Urothelium cell line (cell line): Measurements from ENCODE around the gene SLC47A2.
"Not testable (repeated sequence)": the region's sequence is repeated elsewhere in the genome, so short reads cannot be mapped to it uniquely, and the experiment has no call there.

Source experiments
- DNase-seq: peaks from one replicate; pipeline ENCODE4 v3.0.0; 2011; ENCODE audit warnings: low spot score, mixed read lengths
- FAIRE-seq: peaks from 2 replicates; lab custom pipeline; 2011; peaks lifted over from hg19 to GRCh38; lab: Jason Lieb, UNC

The SLC47A2 gene, protein sequence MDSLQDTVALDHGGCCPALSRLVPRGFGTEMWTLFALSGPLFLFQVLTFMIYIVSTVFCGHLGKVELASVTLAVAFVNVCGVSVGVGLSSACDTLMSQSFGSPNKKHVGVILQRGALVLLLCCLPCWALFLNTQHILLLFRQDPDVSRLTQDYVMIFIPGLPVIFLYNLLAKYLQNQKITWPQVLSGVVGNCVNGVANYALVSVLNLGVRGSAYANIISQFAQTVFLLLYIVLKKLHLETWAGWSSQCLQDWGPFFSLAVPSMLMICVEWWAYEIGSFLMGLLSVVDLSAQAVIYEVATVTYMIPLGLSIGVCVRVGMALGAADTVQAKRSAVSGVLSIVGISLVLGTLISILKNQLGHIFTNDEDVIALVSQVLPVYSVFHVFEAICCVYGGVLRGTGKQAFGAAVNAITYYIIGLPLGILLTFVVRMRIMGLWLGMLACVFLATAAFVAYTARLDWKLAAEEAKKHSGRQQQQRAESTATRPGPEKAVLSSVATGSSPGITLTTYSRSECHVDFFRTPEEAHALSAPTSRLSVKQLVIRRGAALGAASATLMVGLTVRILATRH

DNA sequence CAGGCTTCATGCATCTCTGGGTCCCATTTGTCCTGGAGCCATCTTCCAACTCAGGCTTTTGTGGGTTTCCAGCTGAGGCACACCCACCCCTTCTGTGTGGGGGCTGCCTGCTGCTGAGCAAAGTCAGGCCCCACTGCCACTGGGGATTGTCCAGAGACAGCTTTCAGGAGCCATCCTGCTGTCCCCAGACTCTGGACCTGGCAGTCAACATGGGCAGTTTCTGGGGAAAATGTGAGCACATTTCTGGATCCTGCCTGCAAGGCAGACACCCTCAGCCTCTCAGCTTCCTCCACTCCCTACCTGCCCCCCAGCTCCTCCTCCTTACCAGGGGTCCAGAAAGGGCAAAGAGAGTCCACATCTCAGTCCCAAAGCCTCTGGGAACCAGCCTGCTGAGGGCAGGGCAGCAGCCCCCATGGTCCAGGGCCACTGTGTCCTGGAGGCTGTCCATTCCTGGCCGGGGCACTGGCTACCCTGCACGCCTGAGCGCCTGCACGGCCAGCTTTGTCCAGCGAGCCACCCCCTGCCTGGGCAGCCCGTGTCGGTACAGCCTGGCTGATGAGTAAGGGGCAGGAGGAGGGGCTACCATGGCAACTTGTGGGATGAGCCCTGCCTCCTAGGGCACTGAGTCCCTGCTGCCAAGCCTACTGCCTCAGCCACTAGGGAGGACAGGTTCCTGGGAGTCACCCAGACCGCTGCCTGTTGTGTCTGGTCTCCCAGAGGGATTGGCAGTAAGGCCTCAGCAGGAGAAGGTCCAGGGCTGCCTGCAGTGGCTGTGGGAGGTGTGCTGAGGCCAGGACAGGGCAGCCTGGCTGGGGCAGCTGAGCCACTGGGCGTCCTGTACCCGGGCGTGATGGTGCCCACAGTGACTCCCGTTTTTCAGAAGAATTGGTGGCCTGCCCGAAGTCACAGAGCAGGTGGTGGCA, at the start of gene SLC47A2:
Gene SLC47A2, minus strand, starts transcription at position 477 of the 923 bp plus-strand sequence. Its CDS starts 29 bp downstream, at position 448.
- FAIRE-seq: no peak
- no peak for DNase-seq

DNA sequence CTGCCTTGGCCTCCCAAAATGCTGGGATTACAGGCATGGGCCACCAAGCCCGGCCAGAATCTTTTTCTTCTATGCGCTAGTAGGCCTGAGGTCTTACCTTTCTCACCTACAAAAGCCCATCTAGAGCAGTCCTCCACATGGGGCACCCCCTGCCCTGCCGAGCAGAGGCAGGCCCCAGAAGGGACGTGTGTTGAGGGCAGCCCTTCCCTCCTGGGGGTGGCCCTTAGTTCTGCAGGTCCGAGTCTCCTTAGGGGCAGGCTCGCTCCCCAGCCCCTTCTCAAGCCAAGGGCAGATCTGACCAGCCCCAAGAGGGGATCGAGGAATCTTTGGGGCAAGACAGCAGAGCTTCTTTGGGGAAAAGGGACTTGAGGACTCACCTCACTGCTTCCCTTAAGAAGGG, 49.6 kb upstream of the SLC47A2 start:
- no peak for FAIRE-seq
- DNase-seq: no peak

DNA sequence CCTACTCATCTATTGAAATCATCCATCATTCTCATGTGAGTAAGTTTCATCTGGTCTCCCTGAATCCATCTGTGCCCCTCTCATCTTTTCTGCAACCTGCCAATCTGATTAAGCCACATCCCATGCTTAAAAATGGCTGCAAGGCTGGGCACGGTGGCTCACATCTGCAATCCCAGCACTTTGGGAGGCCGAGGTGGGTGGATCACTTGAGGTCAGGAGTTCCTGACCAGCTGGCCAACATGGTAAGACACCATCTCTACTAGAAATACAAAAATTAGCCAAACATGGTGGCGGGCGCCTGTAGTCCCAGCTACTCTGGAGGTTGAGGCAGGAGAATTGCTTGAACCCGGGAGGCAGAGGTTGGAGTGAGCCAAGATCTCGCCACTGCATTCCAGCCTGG, 47.6 kb upstream of the SLC47A2 start:
- DNase-seq, FAIRE-seq: not testable (repeated sequence)

DNA sequence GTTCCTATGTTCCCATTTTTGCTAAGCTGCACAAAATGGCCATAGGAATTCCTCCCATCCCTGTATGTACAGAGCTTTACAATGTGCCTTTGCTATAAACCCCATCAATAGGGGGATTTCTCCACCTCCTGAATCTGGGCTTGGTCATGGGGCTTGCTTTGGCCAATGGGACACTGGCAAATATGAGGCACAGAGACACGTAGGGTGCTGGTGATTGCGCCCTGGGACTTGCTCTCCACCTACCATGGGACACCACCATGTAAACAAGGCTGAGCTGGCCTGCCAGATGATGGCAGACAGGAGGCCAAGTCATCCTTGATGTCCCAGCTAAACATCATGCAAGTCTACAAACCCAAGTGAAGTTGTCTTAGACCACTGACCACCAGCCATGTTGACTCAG, 47.0 kb upstream of the SLC47A2 start:
- FAIRE-seq (peak; percentile 20), DNase-seq (no peak)

DNA sequence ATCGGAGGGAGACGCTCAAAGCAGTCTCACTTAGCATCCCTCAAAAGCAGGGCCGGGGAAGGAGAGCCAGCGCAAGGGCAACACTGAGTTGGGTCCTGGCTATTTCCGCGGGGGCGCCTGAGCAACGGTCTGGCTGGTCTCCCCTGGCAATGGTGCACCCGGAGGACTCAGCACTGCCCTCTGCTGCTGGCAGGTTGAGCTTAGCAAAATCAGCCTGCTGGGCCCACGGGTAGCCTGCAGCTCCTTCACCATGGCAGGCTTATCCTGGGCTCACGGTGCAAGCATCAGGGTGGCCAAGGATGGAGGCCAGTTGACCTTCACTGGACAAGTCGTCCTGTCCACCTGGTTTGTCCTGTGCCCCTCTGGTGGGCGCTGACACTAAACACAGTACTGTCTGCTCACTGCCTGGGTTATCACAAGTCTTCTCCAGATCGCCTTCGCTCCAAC, 46.2 kb upstream of the SLC47A2 start:
- DNase-seq (peak; percentile 84), FAIRE-seq (peak; percentile 84)

DNA sequence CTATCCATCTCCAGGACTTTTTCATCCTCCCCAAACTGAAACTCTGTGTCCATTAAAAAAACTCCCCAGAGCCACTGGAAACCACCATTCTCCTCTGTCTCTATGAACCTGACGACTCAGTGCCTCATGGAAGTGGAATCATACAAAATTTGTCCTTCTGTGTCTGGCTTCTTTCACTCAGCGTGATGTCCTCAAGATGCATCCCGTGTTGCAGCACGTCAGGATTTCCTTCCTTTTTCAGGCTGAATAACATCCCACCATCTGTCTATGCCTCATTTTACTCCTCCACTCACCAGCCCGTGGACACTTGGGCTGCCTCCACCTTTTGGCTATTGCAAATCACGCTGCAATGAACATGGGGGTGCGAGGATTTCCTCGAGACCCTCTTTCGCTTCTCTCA, 44.4 kb upstream of the SLC47A2 start:
- DNase-seq (no peak), FAIRE-seq (no peak)

DNA sequence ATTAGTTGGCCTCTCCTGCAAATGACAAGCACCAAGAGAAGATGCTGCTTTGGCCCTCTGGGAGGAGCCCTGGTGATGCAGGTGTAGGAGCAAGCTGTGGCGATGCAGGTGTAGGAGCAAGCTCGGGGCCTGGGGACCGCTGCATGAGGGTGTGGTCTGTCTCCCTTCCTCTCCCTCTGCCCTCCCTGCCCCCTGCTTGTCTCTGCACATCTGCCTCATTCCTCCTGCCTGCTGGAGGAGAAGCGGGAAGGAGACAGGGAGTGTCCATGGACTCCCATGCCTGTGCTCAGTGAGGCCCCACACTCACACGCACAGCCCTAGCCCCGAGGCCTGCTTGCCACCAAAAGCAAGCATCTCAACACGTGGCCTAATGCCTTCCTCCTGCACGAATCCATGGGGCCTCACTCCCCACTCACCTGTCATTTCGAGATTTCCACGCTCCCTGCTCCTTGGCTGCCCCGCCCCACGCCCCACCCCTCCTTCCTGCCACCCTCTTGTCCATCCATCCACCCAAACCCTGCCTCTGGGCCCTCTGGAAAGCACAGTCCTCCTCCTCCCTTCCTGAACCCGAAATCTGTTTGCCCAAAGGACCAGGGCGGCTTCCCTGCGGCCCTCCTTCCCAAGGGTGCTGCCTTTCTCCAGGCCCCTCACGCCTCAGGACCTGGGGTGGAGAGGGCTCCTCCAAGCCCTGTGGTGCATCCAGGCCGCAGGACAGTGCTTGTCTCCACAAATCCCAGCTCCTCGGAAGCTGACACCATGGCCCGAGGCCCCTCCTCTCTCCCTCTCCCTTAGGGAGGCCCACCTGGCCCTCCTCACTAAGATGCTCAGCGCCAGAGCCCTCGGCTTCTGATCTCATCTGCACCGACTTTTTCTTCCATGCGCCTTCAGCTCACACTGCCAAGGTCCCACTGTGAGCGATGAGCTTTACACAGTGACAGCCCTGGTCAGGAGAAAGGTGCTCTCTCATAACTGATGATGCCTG, 43.5 kb upstream of the SLC47A2 start:
- FAIRE-seq: no peak

DNA sequence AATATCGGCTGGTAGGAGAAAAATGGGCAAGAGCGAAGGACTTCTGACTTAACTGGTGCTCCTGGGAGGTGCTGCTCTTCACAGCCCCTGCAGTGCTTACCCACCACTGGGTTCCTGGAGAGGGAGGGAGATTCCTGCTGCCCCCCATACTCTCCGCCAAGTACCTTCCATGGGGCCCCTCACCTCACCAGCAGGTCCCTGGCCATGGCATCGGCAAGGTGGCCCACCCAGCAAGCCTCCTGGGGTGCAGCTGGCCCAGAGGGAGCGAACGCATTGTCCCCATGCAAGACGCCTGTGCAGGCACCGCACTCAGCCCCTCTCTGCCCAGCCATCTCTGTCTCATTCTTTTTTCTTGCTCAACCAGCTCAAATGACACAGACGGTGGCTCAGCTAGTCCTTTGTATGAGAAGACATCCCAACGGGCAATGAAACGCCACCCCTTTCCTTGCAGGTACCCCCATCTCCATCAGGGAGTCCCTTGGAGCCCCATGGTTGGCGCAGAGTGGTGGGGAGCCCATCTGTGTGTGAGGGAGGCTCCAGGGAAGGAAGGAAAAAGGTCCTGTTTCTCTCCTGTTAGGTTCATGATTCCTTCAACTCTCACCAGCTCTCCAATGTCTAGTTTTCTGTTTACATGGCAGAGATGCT, 41.3 kb upstream of the SLC47A2 start:
- no peak for DNase-seq
- FAIRE-seq: no peak

More for the DNA sequence above, 43.5 kb upstream of the SLC47A2 start:
- no peak for DNase-seq

DNA sequence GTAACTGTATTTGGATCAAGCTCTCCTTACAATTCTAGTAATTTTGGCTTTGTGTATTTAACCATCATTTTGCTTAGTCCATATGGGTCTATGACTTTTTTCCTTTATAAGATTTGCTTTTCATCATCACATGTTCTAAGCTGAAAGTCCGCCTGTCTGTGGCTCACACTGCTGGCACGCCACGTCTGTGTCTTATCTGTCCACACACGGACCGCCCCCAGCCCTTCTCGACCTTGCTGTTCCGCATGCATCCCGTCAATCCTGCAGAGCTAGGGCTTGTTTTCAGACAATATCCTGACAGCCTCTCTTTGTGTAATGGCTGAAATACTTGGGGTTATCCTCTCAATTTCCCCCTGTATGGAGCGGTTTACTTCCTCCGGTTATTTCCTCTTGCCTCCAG, 40.2 kb upstream of the SLC47A2 start:
- FAIRE-seq (no peak), DNase-seq (no peak)

DNA sequence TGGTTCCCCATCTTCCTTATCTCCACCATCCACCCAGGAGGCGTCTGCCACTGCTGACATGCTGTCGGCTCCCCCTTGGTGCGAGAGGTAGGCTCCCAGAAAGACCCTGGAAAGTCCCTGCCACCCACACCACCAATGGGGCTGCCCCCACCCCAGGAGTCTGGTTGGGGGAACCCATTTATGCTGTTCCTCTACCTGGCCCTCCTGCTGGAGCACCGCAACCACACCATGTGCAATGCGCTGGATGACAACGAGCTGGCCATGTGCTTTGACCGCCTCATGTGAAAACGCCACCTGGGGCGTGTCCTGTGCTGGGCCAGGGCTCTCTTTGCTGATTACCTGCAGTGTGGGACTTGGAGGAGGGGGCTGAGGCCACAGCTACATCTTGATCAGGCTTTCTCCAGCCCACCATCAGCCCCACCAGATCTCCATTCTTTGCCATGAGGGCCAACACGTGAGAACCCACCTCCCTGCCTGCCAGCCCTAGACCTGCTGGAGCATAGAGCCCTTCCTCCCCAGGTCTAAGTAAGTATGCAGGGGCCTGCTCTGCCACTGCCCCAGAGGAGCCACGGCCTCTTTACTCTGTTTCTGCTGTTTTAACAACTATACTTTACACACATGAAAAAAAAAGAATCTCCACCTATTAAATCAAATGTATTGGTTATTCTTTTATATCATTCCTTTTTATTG, 39.6 kb upstream of the SLC47A2 start:
- no peak for FAIRE-seq
- DNase-seq: no peak

DNA sequence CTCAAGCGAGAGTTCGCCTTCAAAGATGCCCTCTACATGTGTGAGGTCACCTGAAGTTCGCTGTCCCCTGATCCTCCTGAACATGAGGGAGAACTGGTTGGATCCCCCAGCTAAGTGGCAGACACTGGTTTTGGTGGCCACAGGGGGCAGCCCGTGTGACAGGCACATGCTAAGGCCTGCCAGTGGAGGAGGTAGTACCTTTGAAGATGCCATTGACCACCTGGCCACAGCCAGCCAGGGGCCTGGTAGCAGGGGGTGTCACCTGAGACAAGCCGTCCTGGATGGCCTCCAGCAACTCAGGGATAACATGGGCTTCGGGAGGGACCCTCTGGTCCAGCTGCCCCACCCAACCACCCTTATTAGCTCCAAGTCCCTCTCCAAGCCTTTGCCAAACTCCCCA, 39.0 kb upstream of the SLC47A2 start:
- FAIRE-seq (no peak), DNase-seq (no peak)

DNA sequence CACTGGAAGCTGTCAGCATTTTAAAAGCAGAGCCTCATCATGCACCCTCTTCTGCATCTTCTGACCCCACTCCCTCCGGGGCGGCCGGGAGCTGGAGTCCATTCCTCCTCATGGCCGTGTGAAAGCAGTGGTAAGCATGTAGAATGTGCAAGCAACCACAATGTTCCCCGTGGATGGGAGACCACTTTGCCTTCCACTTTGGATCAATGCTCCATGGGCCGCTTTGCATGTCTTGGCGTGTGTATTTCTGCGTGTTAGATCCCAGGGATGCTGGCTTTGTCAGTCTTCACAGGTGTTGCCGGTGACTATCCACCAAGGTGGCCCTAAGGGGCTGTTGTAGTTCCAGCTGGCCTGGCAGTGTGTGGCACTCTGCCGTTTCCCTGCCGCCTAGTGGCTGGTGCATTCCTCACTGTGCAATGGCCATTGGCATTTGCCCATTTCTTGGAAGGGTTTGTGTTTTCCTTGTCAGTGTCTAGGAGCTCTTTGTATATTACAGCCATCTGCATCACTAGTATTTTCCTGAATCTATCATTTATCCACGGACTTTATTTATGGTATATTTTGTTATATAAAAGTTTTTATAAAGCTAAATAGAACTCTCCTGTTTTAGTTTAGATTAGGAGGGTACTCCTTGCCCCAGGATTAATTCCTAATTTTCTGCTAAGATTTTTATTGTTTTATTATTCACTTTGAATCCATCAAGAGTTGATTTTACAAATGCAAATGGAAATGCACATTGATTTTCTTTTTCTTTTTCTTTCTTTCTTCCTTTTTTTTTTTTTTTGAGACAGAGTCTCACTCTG, 37.5 kb upstream of the SLC47A2 start:
- peak; percentile 66 for DNase-seq
- peak; percentile 96 for FAIRE-seq

DNA sequence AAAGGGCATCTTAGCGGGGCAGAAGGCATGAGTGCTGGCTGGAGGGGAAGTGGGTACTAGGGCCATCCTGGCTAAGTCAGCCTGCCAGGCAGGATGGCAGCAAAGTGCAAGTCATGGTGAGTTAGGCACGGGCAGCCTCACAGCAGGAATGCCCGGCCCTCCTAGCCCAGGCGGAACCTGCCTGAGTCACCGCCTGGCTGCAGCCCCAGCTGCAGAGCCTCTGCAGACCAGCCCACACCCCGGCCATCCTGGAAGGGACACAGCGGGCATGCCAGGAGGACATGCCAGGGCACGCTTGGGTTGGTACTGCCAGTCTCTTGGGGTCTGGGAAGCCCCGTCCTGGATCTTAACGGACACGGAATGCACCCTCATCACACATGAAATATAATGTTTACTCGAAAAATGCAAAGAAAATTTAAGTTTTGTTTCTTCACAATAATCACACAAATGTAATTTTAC, 36.7 kb upstream of the SLC47A2 start:
- FAIRE-seq: peak; percentile 97

DNA sequence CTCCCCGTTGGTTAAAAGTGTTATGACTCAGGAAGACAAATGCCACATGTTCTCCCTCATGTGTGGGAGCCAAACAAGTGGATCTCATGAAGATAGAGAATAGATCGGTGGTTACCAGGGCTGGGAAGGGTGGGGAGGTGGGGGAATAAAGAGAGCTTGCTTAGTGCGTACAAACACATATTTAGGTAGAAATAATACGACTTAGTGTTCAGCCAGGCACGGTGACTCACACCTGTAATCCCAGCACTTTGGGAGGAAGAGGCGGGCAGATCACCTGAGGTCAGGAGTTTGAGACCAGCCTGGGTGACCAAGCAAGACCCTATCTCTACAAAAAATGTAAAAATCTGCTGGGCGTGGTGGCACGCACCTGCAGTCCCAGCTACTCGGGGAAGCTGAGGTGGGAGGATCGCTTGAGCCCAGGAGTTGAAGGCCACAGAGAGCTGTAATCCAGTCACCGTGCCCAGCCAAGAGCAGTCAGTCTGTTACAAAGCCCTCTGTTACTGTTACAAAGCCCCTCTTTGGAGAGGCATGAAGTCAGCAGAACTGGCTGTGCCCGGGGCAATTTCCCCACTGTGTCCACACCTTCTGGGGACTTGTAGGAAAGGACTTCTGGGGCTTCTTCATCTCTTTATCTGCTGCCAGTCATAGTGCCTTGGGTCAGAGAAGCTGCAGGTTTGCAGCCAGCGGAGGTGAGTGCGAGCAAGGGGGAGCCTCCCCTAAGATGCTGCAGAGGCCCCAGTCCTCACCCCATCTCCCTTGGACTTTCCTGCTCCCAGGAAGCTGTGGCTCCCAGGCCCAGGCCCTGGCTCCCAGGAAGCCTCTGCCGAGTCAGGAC, 36.0 kb upstream of the SLC47A2 start:
- DNase-seq: no peak
- FAIRE-seq: no peak

More for the DNA sequence above, 36.7 kb upstream of the SLC47A2 start:
- DNase-seq: peak; percentile 94

DNA sequence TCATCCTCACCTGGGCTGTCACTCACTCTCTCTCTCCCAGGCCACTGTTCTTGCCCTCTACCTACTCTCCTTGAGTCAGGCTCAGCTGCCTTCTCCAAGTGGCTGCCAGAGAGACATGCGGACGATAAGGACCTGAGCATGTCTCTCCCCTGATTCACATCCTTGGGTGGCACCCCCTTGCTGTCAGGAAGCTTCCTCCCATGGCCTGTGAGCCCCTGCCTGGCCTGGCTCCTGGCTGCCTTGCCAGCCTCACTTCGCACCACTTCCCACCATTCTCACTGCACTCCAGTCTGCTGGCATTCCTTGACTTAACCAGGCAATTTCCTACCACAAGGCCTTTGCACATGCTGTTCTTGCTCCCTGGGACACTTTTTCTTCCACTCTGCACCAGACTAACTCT, 34.5 kb upstream of the SLC47A2 start:
- FAIRE-seq (no peak), DNase-seq (no peak)

DNA sequence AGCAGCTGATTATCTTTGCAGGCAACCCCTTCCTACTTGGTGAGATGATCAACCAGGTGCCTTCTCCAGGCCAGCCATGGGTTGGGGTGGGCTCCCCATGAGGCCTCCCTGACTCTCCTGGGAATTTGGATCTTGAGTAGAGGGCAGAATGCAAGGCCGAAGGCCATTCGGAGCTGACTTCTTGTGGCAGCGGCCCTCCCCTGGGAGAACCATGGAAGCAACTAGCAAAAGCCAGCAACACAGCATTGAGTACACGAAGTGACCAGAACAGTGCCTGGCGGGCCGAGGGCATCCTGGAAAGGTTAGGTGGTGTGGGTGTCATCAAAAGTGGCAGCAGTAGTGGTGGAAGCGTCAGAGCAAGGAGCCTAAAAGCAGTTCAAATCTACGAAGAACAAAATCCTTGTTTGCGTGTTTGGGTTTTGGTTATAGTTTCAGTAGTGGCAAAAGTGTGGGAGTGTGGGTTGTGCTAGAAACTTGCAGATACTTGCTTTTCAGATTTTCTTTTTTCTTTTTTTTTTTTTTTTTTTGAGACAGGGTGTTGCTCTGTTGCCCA, 33.7 kb upstream of the SLC47A2 start:
- DNase-seq (no peak), FAIRE-seq (peak; percentile 52)

DNA sequence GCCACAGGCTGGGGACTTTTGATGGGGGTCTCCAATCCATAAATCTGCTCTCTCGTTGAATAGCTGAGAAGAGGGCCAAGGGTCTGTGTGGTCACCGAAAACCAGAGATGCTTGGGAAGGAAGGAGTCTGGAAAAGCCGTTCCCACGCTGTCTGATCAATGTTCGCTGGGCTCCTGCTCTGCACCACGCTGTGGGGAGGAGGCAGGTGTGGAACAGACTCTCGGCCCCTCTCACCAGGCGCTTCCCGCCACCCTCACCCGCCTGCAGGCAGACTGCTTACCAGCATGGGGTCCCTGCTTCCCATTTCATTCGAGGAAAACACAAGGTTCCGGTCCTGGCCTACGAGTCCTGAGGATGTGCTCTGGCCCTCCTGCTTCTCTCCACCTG, 32.4 kb upstream of the SLC47A2 start:
- FAIRE-seq (no peak), DNase-seq (no peak)
